Stimulated activated CD8-positive, alpha-beta memory T cell treated with anti-CD3 and anti-CD28 coated beads, Interleukin-12 subunit alpha, Interleukin-12 subunit beta, amount 100 ng/mL, for 4 hours (primary cell): Measurements from ENCODE around the gene C20orf96.
"Not testable (repeated sequence)": the region's sequence is repeated elsewhere in the genome, so short reads cannot be mapped to it uniquely, and the experiment has no call there.

Experiments
- DNase-seq: peaks from one replicate; pipeline ENCODE4 v3.0.0-alpha.2; 2020; ENCODE audit warnings: low read depth

The C20orf96 gene, protein sequence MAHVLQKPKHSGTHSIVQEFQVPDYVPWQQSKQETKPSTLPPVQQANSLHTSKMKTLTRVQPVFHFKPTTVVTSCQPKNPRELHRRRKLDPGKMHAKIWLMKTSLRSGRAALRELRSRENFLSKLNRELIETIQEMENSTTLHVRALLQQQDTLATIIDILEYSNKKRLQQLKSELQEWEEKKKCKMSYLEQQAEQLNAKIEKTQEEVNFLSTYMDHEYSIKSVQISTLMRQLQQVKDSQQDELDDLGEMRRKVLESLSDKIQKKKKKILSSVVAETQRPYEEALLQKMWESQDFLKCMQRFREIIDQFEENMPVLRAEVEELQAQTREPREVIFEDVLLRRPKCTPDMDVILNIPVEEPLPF

GRCh38 chr20:290084-290831, at the start of gene C20orf96:
Gene C20orf96 (minus strand): TSS chr20:290750. CDS start chr20:290610, 140 bp downstream.
- peak; percentile 72 for DNase-seq

DNA sequence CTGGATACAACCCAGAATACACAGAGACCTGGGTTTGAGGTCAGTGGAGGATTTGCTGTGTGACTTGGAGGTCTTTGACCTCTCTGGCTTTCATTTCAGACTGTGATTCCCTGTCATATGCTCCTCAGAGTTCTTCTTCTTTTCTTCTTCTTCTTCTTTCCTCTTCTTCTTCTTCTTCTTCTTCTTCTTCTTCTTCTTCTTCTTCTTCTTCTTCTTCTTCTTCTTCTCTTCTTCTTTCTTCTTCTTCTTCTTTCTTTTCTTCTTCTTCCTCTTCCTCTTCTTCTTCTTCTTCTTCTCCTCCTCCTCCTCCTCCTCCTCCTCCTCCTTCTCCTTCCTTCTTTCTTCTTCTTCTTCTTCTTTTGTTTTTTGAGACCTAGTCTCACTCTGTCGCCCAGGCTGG, 45.5 kb upstream of the C20orf96 start:
- DNase-seq, result not testable (repeated sequence)

DNA sequence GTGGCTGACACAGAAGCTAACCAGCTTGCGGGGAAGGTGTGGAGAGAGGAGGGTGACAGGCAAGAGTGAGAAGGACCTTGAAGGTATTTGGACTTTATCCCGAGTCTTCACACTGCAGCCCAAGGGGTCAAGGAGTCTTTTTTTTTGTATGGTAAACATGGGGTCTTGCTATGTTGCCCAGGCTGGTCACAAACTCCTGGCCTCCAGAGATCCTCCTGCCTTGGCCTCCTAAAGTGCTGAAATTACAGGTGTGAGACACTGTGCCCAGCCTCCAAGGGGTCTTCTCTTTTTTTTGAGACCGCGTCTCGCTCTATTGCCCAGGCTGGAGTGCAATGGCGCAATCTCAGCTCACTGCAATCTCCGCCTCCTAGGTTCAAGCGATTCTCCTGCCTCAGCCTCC, 44.0 kb upstream of the C20orf96 start:
- no peak for DNase-seq

DNA sequence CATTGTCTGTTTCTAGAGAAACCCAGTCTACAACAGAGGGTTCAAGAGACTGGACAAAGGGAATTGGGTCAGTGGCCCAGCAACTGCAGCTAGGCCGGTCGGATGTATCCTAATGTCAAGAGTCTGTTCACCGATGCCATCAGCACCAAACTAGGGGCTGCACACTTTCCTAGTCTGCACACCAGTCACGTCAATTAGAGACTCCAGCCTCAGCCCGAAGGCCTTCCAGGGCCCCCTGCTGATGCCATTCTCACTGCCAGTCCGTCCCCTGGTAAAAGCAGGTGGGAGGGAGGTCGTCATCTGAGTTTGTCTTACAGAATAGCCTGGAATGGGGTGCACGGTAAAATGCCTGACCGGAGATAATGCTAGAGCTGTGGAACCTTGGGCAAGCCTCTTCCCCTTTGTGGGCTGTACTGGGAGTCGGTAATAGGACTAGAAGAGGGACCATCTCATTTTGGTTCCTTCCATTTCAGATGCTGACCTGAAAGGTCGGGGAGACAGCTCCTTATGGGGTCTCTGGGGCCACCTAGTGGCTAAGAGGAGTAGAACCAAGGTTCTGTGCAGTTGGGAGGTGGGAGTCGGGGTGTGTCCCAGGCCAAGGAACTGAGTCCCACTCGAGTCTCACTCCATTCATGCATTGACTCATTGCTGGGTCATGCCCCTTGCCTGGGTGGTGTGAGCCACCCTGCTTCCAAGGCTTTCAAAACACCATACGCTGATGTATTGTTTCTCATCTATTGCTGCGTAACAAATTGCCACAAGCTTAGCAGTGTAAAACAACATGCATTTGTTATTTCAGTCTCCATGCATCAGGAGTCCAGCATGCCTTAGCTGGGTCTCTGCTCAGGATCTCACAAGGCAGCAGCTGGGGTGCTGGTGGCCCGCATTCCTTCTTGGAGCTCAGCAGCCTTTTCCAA, 39.9 kb upstream of the C20orf96 start:
- peak; percentile 34 for DNase-seq

DNA sequence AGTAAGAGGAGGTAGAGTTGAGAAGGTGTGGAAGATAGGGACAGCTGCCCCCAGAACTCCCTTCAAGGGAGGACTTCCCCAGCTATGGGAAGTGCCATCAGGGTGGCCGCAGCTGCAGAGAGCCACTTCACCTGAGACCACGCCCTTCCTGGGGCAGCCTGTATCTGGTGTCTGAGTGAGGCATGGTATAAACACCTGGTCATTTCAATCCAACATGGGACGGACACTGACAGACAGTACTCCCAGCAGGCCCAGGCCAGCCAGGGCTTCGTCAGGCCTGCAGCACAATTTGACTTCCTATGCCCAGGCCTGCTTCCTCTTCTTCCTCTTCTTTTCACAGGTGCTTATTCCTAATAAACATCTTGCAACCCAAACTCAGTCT, 39.3 kb upstream of the C20orf96 start:
- DNase-seq, result no peak

DNA sequence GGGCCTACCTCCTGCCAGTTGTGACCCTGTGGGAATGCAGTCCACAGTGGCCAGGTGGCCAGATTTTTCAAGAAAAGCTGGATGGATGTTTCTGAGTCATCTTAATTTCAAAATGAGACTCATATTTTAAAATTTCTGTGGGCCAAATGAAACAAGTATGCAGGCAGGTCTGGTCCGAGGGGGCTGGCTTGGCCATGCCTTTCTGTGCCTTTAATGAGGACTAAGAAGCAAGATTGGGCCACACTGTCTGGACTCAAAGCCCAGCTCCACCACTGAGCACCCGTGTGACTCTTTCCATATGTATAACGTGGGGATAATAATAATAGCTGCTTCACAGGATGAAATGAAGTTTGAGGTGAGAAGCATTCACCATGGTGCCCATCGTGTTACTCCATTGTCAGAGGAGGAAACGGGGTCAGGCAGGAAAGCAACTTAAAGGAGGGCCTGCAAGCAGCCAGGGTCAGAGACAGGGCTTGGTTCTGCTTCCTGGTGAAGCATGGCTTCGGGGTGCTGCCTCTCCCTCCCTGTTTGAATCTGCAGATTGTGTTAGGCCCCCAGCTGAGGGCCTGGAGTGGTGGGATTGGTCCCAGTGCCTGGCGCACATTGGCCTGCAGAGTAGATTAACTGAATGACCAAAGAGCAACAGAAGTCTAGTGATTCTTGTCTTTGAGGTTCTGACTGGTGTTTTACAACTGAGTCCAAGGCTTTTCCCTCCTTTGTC, 38.6 kb upstream of the C20orf96 start:
- no peak for DNase-seq

DNA sequence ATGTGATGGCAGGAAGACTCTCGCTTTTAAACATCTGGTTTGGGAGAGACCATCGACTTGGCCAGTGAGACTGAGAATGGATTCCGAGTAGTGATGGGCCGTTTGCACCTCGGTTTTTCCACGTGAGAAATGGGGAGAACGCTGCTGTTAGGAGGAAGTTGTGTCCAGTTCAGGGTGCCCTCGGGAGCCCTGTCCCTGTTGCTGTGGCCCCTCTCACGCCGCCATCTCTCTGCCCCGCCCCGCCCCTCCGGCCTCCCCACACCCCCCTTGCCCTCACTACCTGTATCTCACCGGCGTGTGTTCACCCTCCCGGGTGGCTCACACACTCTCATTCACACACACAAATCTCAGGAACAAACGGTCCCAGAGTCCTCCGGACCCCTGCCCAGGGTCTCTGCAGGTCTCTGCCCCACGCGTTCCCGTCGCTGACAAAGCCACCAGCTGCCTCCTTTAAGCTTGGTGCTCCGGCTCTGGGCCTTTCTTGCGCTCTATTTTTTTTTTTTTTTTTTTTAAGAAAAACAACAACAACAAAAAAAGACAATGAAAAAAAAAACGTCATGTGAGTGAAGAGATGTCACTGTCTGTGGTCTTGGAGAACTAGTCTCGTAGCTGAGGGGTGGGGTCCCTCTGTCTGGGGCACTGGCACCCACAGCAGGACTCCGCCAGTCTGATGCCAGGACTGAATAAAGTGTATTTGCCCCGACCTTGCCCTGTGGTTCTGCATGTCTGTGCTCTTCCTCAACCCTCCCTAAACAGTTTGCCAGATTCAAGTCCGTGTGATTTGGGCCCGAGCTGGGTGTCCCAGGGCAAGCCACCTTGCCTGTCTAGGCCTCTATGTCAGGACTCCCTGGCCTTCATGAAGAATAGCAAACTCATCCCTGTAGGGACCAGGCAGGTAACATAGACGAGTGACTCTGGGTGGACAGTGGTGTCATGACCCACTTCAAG, 37.8 kb upstream of the C20orf96 start:
- no peak for DNase-seq

GRCh38 chr20:327186-328026, 36.9 kb upstream of the C20orf96 start:
- DNase-seq, result peak; percentile 66

DNA sequence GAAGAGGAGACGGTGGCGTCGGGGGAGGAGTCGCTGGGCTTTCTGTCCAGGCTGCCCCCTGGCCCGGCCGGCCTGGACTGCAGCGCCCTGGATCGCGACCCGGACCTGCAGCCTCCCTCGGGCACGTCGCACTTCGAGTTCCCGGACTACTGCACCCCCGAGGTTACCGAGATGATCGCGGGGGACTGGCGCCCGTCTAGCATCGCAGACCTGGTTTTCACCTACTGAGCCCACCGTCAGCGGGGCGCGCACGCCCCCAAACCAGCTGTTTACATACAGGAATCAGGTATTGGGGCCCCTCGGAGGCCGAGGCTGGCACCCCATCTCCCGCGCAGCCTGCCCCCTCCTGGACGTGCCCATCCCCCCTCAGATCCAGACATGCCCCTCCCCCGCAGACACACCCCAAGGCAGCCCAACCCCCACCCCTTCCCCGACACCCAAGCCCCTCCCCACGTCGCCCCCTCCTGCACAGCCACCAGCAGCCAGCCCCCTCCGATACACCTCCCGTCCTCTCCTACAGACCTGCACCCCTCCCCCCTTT, 36.2 kb upstream of the C20orf96 start:
- DNase-seq, result no peak

- DNase-seq, result peak; percentile 25
Observed at GRCh38 chr20:325889-326644, 35.5 kb upstream of the C20orf96 start.

DNA sequence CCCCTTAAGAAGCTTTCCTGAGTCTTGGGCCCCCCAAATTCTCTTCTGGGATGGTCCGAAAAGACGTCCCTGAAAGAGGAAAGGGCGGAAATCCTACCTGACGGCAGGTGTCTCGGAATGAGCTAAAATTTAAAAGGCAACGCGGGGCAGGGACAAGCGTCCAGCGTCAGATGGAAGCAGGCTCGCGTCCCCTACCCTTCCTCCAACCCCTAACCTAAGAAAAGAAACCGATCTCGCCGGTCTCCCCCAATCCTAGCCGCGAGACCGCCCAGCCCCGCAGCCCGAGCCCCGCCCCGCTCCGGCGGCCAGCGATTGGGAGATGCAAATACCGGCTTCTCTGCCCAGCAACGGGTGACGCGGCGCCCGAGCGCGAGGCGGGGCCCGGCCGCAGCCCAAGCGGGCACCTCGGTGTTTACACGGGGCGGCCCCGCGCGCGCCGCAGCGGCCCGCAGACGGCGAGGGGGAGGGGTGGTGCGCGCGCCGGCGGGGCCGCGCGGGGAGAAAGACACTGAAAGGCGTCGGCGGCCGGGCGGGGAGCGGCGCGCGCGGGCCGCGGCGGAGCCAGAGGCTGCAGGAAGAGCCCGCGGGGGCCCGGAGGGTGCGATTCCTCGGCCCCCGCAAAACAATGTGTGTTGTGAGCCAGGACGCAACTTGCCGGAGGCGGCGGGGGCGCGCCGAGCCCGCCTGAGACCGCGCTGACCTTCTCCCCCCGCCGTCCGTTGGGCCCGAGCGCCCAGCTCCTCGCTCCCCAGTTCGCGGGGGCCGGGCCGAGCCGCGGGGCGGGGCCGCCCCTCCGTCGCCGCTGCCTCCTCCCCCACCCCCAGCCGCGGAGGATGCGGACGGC, 34.7 kb upstream of the C20orf96 start, which contains the start of gene SOX12:
TSS of gene SOX12 (plus strand) at position 508 of the 844 bp plus-strand sequence. CDS start 373 bp downstream, outside the sequence.
- peak; percentile 96 for DNase-seq

GRCh38 chr20:324177-325044, 33.9 kb upstream of the C20orf96 start:
- DNase-seq, result peak; percentile 86

DNA sequence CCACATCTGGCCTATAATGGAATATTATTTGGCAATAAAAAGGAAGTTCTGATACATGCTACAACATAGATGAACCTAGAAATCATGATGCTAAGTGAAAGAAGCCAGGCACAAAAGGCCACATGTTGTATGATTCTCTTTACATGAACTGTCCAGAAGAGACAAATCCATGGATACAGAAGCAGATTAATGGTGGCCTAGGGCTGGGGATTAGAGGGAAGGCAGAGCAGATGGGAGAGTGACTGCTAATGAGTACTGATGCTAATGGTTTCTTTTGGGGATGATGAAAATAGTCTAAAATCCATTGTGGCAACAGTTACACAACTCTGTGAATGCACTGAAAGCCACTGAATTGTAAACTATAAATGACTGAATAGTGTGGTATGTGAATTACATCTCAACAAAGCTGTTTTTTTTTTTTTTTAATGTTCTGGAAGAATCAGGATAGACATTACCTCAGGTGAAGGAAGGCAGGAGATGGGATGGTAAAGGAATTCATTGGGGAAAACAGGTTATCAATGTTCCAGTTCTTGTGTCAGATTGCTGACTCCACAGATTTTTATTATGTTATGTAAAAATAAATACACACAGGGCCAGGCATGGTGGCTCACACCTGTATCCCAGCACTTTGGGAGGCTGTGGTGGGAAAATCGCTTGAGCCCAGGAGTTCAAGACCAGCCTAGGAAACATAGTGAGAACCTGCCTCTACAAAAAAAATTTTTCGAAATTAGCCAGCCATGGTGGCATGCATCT, 25.9 kb upstream of the C20orf96 start:
- DNase-seq, result no peak

GRCh38 chr20:313948-314347, 23.4 kb upstream of the C20orf96 start:
- no peak for DNase-seq

GRCh38 chr20:313402-313801, 22.9 kb upstream of the C20orf96 start:
- no peak for DNase-seq

GRCh38 chr20:312866-313265, 22.3 kb upstream of the C20orf96 start:
- no peak for DNase-seq
